Epithelial cell of prostate (primary cell): ENCODE results near the gene STARD6.

ENCODE experiments used
- DNase-seq: peaks from one replicate; pipeline ENCODE4 v3.0.0-alpha.2; 2011; ENCODE audit warnings: low read depth, low spot score
- H3K27ac ChIP-seq: fragments of 450-650 bp; 2 replicates; pipeline ENCODE4 v1.5.1; 2017; ENCODE audit warnings: mild to moderate bottlenecking

STARD6 gene

GRCh38 chr18:54278615-54279014 is 79.0 kb downstream of the STARD6 start:
- H3K27ac ChIP-seq = no peak overlapping the region
- no peak for DNase-seq

GRCh38 chr18:54277899-54278298 is 79.8 kb downstream of the STARD6 start:
- no peak overlapping the region for H3K27ac ChIP-seq
- no peak for DNase-seq
